ENCODE measurements around the gene LYL1. TPM values are rescaled to one million over a fixed set of nuclear protein-coding genes. Genes with fewer than 3 reads are reported as not detected.

Gene LYL1
- total RNA-seq, 1 experiment from 2014 or later: not detected

- H3K27me3 ChIP-seq: no peaks in the 10 kb centered on the region
- DNase-seq: no peak
- no peak overlapping the region for H3K4me3 ChIP-seq
- no peaks in the 10 kb centered on the region for H3K9me3 ChIP-seq
- H3K36me3 ChIP-seq: peaks cover 61% of the 10 kb centered on the region
These were observed 43.6 kb downstream of the LYL1 start for GRCh38 chr19:13058951-13059660.

GRCh38 chr19:13057744-13058143 is 44.9 kb downstream of the LYL1 start:
- H3K27me3 ChIP-seq: no peaks in the 10 kb centered on the region
- H3K9me3 ChIP-seq: no peaks in the 10 kb centered on the region
- DNase-seq: no peak
- H3K36me3 ChIP-seq: peaks cover 61% of the 10 kb centered on the region
- H3K4me3 ChIP-seq: no peak overlapping the region

GRCh38 chr19:13057147-13057572 is 45.5 kb downstream of the LYL1 start:
- Histone ChIP-seq H3K9me3 (no peaks in the 10 kb centered on the region), H3K4me3 (no peak overlapping the region), H3K27me3 (no peaks in the 10 kb centered on the region), H3K36me3 (peaks cover 61% of the 10 kb centered on the region)
- DNase-seq: no peak

- Histone ChIP-seq H3K9me3 (no peaks in the 10 kb centered on the region), H3K4me3 (peak overlapping the region; percentile 4; the same call in 1 of the 2 replicates)
- DNase-seq: peak; percentile 99
These were observed 46.5 kb downstream of the LYL1 start for GRCh38 chr19:13056052-13056660.

GRCh38 chr19:13055213-13056051 is 47.2 kb downstream of the LYL1 start:
- peak; percentile 99 for DNase-seq
- no peaks in the 10 kb centered on the region for H3K9me3 ChIP-seq
- H3K27me3 ChIP-seq: no peaks in the 10 kb centered on the region
- H3K4me3 ChIP-seq: peak overlapping the region; percentile 4; the same call in 1 of the 2 replicates
- peaks cover 67% of the 10 kb centered on the region for H3K36me3 ChIP-seq

More at GRCh38 chr19:13056052-13056660, 46.5 kb downstream of the LYL1 start:
- Histone ChIP-seq H3K27me3 (no peaks in the 10 kb centered on the region), H3K36me3 (peaks cover 61% of the 10 kb centered on the region)

GRCh38 chr19:13054626-13055212 is 47.9 kb downstream of the LYL1 start:
- Histone ChIP-seq H3K9me3 (no peaks in the 10 kb centered on the region), H3K36me3 (peaks cover 68% of the 10 kb centered on the region), H3K27me3 (no peaks in the 10 kb centered on the region), H3K4me3 (no peak overlapping the region)
- peak; percentile 56 for DNase-seq

GRCh38 chr19:13053761-13054625 is 48.7 kb downstream of the LYL1 start:
- H3K27me3 ChIP-seq: no peaks in the 10 kb centered on the region
- peak; percentile 98 for DNase-seq
- peaks cover 74% of the 10 kb centered on the region for H3K36me3 ChIP-seq
- H3K4me3 ChIP-seq: no peak overlapping the region
- H3K9me3 ChIP-seq: no peaks in the 10 kb centered on the region

- Histone ChIP-seq H3K4me3 (no peak overlapping the region), H3K27me3 (no peaks in the 10 kb centered on the region), H3K36me3 (peaks cover 81% of the 10 kb centered on the region), H3K9me3 (no peaks in the 10 kb centered on the region)
- DNase-seq: no peak
These were observed 49.4 kb downstream of the LYL1 start for GRCh38 chr19:13053238-13053637.

- Histone ChIP-seq H3K27me3 (no peaks in the 10 kb centered on the region), H3K4me3 (no peak overlapping the region), H3K9me3 (no peaks in the 10 kb centered on the region), H3K36me3 (peaks cover 87% of the 10 kb centered on the region)
- no peak for DNase-seq
These were observed 50.0 kb downstream of the LYL1 start for GRCh38 chr19:13052447-13053175.

GRCh38 chr19:13051557-13052165 is 51.0 kb downstream of the LYL1 start:
- Histone ChIP-seq H3K9me3 (no peaks in the 10 kb centered on the region), H3K27me3 (no peaks in the 10 kb centered on the region), H3K36me3 (peaks cover 88% of the 10 kb centered on the region), H3K4me3 (no peak overlapping the region)
- DNase-seq: peak; percentile 41

- Histone ChIP-seq H3K4me3 (no peak overlapping the region), H3K27me3 (no peaks in the 10 kb centered on the region), H3K9me3 (no peaks in the 10 kb centered on the region), H3K36me3 (peaks cover 90% of the 10 kb centered on the region)
- DNase-seq: no peak
These were observed 52.4 kb downstream of the LYL1 start for GRCh38 chr19:13050274-13050673.

Other genes with a start within 250 kb of the LYL1 start
- gene DNASE2, start 221.4 kb downstream of the LYL1 start, total RNA-seq (2014; rRNA removed; shearing (Covaris generic); ENCODE audit: low replicate concordance): 23.1 and 38.1 TPM in 2 replicates
- gene KLF1, start 215.7 kb downstream of the LYL1 start, total RNA-seq (2014; rRNA removed; shearing (Covaris generic); ENCODE audit: low replicate concordance): not detected in 2 replicates
- gene GCDH, start 211.7 kb downstream of the LYL1 start, total RNA-seq (2014; rRNA removed; shearing (Covaris generic); ENCODE audit: low replicate concordance): 44.1 and 86.8 TPM in 2 replicates
- 1.7 and 2.4 TPM in 2 replicates for gene SYCE2, start 183.6 kb downstream of the LYL1 start, total RNA-seq (2014; rRNA removed; shearing (Covaris generic); ENCODE audit: low replicate concordance)
- 184 and 410 TPM in 2 replicates for gene FARSA, start 169.1 kb downstream of the LYL1 start, total RNA-seq (2014; rRNA removed; shearing (Covaris generic); ENCODE audit: low replicate concordance)
- gene CALR, start 164.2 kb downstream of the LYL1 start, total RNA-seq (2014; rRNA removed; shearing (Covaris generic); ENCODE audit: low replicate concordance): 1,902 and 1,921 TPM in 2 replicates
- 211 and 354 TPM in 2 replicates for gene RAD23A, start 157.0 kb downstream of the LYL1 start, total RNA-seq (2014; rRNA removed; shearing (Covaris generic); ENCODE audit: low replicate concordance)
- 225 and 240 TPM in 2 replicates for gene GADD45GIP1, start 145.6 kb downstream of the LYL1 start, total RNA-seq (2014; rRNA removed; shearing (Covaris generic); ENCODE audit: low replicate concordance)
- 0.33 and 1.2 TPM in 2 replicates for gene DAND5, start 133.3 kb downstream of the LYL1 start, total RNA-seq (2014; rRNA removed; shearing (Covaris generic); ENCODE audit: low replicate concordance)
- gene NFIX, start 107.4 kb downstream of the LYL1 start, total RNA-seq (2014; rRNA removed; shearing (Covaris generic); ENCODE audit: low replicate concordance): 53.9 and 78.0 TPM in 2 replicates
- gene TRMT1, start 13.9 kb upstream of the LYL1 start, total RNA-seq (2014; rRNA removed; shearing (Covaris generic); ENCODE audit: low replicate concordance): 127 and 172 TPM in 2 replicates
- gene NACC1, start 15.4 kb upstream of the LYL1 start, total RNA-seq (2014; rRNA removed; shearing (Covaris generic); ENCODE audit: low replicate concordance): 44.6 and 96.4 TPM in 2 replicates
- gene STX10, start 47.5 kb upstream of the LYL1 start, total RNA-seq (2014; rRNA removed; shearing (Covaris generic); ENCODE audit: low replicate concordance): 281 and 371 TPM in 2 replicates
- gene IER2, start 47.6 kb upstream of the LYL1 start, total RNA-seq (2014; rRNA removed; shearing (Covaris generic); ENCODE audit: low replicate concordance): 39.0 and 80.1 TPM in 2 replicates

Measured in MG63 (cell line).